Heart left ventricle (tissue), 13 donors: ENCODE results near the gene ATF4.

Experiments
- CTCF ChIP-seq, 12 donors: fragments of 200-600 bp; sonication (generic) in 4 of 12; IDR thresholded peaks; one replicate each; pipeline versions ENCODE4 v1.5.0 to v1.8.0; 2018 to 2022; ENCODE audit warnings: antibody characterized with exemption in 12 of 12, mild to moderate bottlenecking in 5 of 12
- POLR2A ChIP-seq, 2 donors: fragments of 450-650 bp; IDR thresholded peaks; one replicate each; pipeline ENCODE4 v1.6.1; 2017; ENCODE audit warnings: antibody characterized with exemption in 2 of 2, mild to moderate bottlenecking in 2 of 2, moderate library complexity in 2 of 2
- donor health status: ischemic (EF 13 %, LVEDD 7.1; RV severe dilation, severe dysfunction).
- donor health status: DM: no; HTN: yes; CAD: no.
- donor health status: DM: no; HTN: no; CAD: no.
- donor health status: ischemic (EF 25% LVEDD 6.9; RV normal size, moderate dysfunction).
- donor health status: ischemic (EF 25% LVEDD 5.7; RV mildly dilated, moderate dysfunction).
- donor health status: ischemic (EF 35%, LVEDD 5.7; RV mildly dilated, moderate dysfunction).
- donor health status: nonischemic (EF 11% LVEDD 7.7; RV severe dilation, severe dysfunction).
- donor health status: DM: yes; HTN: yes; CAD: no.
- donor health status: PGD.
- donor health status: ischemic (EF 29% LVEDD 5.4; RV normal size, mild dysfunction).
- donor health status: nonischemic (EF 23%, LVEDD 6.1; RV moderate dilation, normal function).

GRCh38 chr22:39475337-39475736 lies 45.0 kb upstream of the ATF4 start:
- TF ChIP-seq CTCF (IDR thresholded peaks at IDR 0.05) (no peak), POLR2A (IDR thresholded peaks at IDR 0.05) (no peak)
